Osteocyte (in vitro differentiated cells): ENCODE results near the gene HEXIM1. TPM values are rescaled to one million over a fixed set of nuclear protein-coding genes. Genes with fewer than 3 reads are reported as not detected.

Experiments
- DNase-seq: peaks from one replicate; pipeline ENCODE4 v3.0.0; 2021; ENCODE audit warnings: mixed read lengths; ENCODE audit not compliant: unreplicated experiment; ENCODE audit errors: extremely low spot score
- H3K27ac Mint-ChIP-seq: one replicate; pipeline ENCODE4 v1.8.0; 2021; ENCODE audit warnings: mild to moderate bottlenecking, mixed read lengths; ENCODE audit not compliant: unreplicated experiment
- H3K27me3 Mint-ChIP-seq: one replicate; pipeline ENCODE4 v1.8.0; 2021; ENCODE audit warnings: mixed read lengths; ENCODE audit not compliant: unreplicated experiment
- H3K36me3 Mint-ChIP-seq: one replicate; pipeline ENCODE4 v1.8.0; 2021; ENCODE audit warnings: mixed read lengths; ENCODE audit not compliant: unreplicated experiment
- H3K4me1 Mint-ChIP-seq: one replicate; pipeline ENCODE4 v1.8.0; 2021; ENCODE audit warnings: mixed read lengths; ENCODE audit not compliant: unreplicated experiment
- H3K4me3 Mint-ChIP-seq: one replicate; pipeline ENCODE4 v1.8.0; 2021; ENCODE audit warnings: mild to moderate bottlenecking, moderate library complexity, mixed read lengths; ENCODE audit not compliant: unreplicated experiment
- H3K9me3 Mint-ChIP-seq: one replicate; pipeline ENCODE4 v1.8.0; 2021; ENCODE audit warnings: mixed read lengths; ENCODE audit not compliant: unreplicated experiment
- CTCF ChIP-seq: fragments of 200-600 bp; sonication (generic); IDR thresholded peaks from 2 replicates; pipeline ENCODE4 v1.5.0; 2021; ENCODE audit warnings: antibody characterized with exemption, mild to moderate bottlenecking, moderate library complexity
- total RNA-seq: library from RNA; stranded (reverse); gene quantifications from 2 replicates; pipeline ENCODE4 v1.2.1, GENCODE V29; 2021

The HEXIM1 gene
- total RNA-seq, 1 donor from 2014 or later, result 44.5 TPM

DNA sequence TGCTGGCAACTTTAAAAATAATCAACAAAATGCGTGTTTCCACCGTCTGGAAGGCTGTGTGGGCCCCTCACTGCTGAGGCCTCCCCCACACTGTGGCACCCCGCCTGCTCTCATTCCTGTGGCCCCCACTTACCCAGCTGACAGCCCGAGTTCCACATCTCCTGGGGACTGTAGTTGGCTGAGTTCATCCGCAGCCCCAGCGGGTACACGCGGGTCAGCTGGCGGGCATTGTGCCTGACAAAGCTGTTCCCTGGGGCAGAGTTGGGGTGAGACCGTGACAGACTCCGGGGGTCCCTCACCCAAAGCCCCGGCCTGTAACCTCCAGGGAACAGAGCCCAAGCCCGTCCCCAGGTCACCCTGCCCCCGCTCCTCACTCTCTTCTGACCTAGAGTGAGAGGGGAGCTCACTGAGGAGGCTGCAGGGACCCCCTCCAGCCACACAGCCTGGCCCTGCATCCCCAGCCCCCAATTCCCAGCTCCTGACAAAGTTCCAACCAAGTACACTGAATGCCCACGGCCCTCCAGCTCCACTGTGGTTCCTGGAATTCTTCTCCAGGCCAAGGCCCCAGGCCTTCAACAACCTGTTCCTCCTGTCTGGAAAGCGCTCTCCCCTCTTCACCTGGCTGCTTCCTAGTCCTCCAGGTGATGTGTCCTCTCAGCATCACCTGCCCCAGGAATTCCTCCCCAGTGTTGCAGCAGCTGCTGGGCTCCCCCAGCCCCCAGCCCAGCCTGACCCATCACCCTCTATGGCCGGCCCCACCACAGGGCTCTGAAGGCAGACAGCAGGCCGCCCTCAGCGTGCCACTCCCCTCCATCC lies 34.0 kb upstream of the HEXIM1 start:
- no peak for TF ChIP-seq CTCF
- H3K27ac Mint-ChIP-seq, result no peak overlapping the region
- H3K36me3 Mint-ChIP-seq, result peaks cover 20% of the 10 kb centered on the region
- H3K27me3 Mint-ChIP-seq, result no peaks in the 10 kb centered on the region
- peaks cover 17% of the 10 kb centered on the region for H3K4me1 Mint-ChIP-seq
- no peak for DNase-seq
- no peak overlapping the region for H3K4me3 Mint-ChIP-seq
- no peaks in the 10 kb centered on the region for H3K9me3 Mint-ChIP-seq

- H3K27me3 Mint-ChIP-seq, result no peaks in the 10 kb centered on the region
- no peaks in the 10 kb centered on the region for H3K9me3 Mint-ChIP-seq
- DNase-seq, result no peak
- peaks cover 22% of the 10 kb centered on the region for H3K4me1 Mint-ChIP-seq
- peaks cover 20% of the 10 kb centered on the region for H3K36me3 Mint-ChIP-seq
- TF ChIP-seq CTCF, result no peak
- no peak overlapping the region for H3K27ac Mint-ChIP-seq
- no peak overlapping the region for H3K4me3 Mint-ChIP-seq
Observed at GRCh38 chr17:45115015-45115625, 33.2 kb upstream of the HEXIM1 start.

DNA sequence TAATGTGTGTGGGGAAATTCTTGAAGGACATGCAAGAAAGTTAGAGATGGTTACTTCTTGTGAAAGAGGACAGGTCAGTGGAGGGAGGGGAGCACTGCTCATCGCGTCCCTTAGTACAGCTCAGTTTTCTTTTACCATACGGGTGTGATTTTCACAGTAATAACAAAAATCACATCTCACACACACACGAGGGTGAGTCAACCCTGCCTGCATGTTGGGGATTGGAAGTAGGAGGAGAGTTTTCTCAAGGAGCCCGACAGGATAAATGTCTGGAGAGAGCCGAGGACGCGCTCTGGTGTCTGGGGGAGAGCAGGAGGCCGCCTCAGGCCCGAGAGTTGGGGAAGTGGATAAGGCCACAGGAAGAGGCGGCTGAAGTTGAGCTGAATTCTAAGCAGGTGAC lies 32.4 kb upstream of the HEXIM1 start:
- Mint-ChIP-seq H3K4me3 (no peak overlapping the region), H3K36me3 (peaks cover 20% of the 10 kb centered on the region), H3K9me3 (no peaks in the 10 kb centered on the region), H3K4me1 (peaks cover 26% of the 10 kb centered on the region), H3K27ac (peak overlapping the region; percentile 63), H3K27me3 (no peaks in the 10 kb centered on the region)
- TF ChIP-seq CTCF, result no peak
- no peak for DNase-seq

DNA sequence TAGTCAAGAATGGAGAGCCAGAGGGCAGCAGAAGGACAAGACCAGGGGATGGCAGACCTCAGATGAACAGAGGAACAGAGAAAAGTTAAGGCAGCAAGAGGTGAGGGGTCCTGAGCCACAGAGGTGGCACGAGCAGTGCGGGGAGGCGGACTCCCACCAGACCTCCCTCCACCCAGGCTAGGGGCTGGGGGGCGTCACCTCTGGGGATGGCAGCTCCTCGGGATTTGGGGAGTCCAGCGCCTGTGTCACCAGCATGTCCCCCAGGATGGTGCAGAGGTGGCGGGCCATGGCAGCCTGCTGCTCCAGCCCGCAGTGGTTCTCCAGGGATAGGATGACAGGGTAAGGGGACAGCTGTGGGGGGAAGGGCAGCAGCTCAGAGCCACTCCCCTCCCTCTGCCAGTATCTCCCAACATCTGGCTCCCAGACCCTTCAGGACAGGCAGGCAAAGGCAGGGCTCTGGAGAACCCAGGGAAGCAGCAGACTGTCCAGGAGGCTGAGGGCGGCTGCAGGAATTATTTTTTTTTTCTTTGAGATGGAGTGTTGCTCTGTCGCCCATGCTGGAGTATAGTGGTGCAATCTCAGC lies 31.8 kb upstream of the HEXIM1 start:
- no peak overlapping the region for H3K4me3 Mint-ChIP-seq
- H3K9me3 Mint-ChIP-seq, result no peaks in the 10 kb centered on the region
- H3K27me3 Mint-ChIP-seq, result no peaks in the 10 kb centered on the region
- TF ChIP-seq CTCF, result no peak
- peaks cover 27% of the 10 kb centered on the region for H3K4me1 Mint-ChIP-seq
- H3K36me3 Mint-ChIP-seq, result peaks cover 20% of the 10 kb centered on the region
- peak overlapping the region; percentile 63 for H3K27ac Mint-ChIP-seq
- no peak for DNase-seq

GRCh38 chr17:45117334-45117733 lies 30.9 kb upstream of the HEXIM1 start:
- H3K27ac Mint-ChIP-seq, result peak overlapping the region; percentile 41

More at GRCh38 chr17:45117334-45117733, 30.9 kb upstream of the HEXIM1 start:
- Mint-ChIP-seq H3K27me3 (no peaks in the 10 kb centered on the region), H3K9me3 (no peaks in the 10 kb centered on the region), H3K36me3 (peaks cover 20% of the 10 kb centered on the region), H3K4me3 (no peak overlapping the region), H3K4me1 (peaks cover 34% of the 10 kb centered on the region)
- no peak for TF ChIP-seq CTCF
- no peak for DNase-seq
